Calu3 (cell line): ENCODE measurements around the gene PZP. TPM values are rescaled to one million over a fixed set of nuclear protein-coding genes. Genes with fewer than 3 reads are reported as not detected.

Experiments
- BruUV-seq: library from RNA; stranded (reverse); fragments of 400-500 nt; replicated peaks from 2 replicates; lab custom pipeline; 2021; lab: Mats Ljungman, UMichigan
- CTCF ChIA-PET: fragments of 300-600 bp; sonication (Branson Sonifier 250); formaldehyde crosslinking; loops from one replicate; lab custom pipeline; 2022; ENCODE audit warnings: antibody characterized with exemption; lab: Charles Lee
- DNase-seq: peaks from one replicate; pipeline ENCODE4 v3.0.0; 2022
- H3K27ac Mint-ChIP-seq: one replicate; pipeline ENCODE4 v1.8.0; 2022; ENCODE audit warnings: mixed read lengths; ENCODE audit not compliant: unreplicated experiment
- H3K27me3 Mint-ChIP-seq: one replicate; pipeline ENCODE4 v1.8.0; 2022; ENCODE audit warnings: mixed read lengths; ENCODE audit not compliant: unreplicated experiment
- H3K36me3 Mint-ChIP-seq: one replicate; pipeline ENCODE4 v1.8.0; 2022; ENCODE audit warnings: mild to moderate bottlenecking, moderate library complexity, mixed read lengths; ENCODE audit not compliant: insufficient read depth, unreplicated experiment
- H3K4me1 Mint-ChIP-seq: one replicate; pipeline ENCODE4 v1.8.0; 2022; ENCODE audit warnings: mild to moderate bottlenecking, low read depth, mixed read lengths; ENCODE audit not compliant: unreplicated experiment
- H3K4me3 Mint-ChIP-seq: one replicate; pipeline ENCODE4 v1.8.0; 2022; ENCODE audit warnings: mild to moderate bottlenecking, low read depth, moderate library complexity, mixed read lengths; ENCODE audit not compliant: unreplicated experiment
- H3K9me3 Mint-ChIP-seq: one replicate; pipeline ENCODE4 v1.8.0; 2022; ENCODE audit warnings: low read depth, mixed read lengths; ENCODE audit not compliant: unreplicated experiment
- intact Hi-C: fragments of 100-400 bp; cut with micrococcal nuclease; formaldehyde crosslinking; loops from one replicate; pipeline ENCODE4 v1.10.0; 2022; ENCODE audit not compliant: unreplicated experiment
- total RNA-seq: library from RNA; stranded (reverse); gene quantifications from 2 replicates; pipeline ENCODE4 v1.2.3, GENCODE V29; 2022
- TF ChIP-seq, protein P1 (sequence below): fragments of 200-600 bp; IDR thresholded peaks from one replicate; pipeline ENCODE4 v1.8.0; 2022; ENCODE audit warnings: antibody characterized with exemption; ENCODE audit not compliant: unreplicated experiment

The PZP gene
- total RNA-seq, 1 experiment from 2014 or later = not detected

- Mint-ChIP-seq H3K27me3 (no peaks in the 10 kb centered on the region), H3K4me3 (no peak overlapping the region), H3K9me3 (no peaks in the 10 kb centered on the region), H3K36me3 (no peaks in the 10 kb centered on the region), H3K4me1 (no peaks in the 10 kb centered on the region), H3K27ac (no peak overlapping the region)
- CTCF ChIA-PET = no interaction called here
- intact Hi-C loops = no loop called here
- no peak for DNase-seq
- TF ChIP-seq, protein P1, sequence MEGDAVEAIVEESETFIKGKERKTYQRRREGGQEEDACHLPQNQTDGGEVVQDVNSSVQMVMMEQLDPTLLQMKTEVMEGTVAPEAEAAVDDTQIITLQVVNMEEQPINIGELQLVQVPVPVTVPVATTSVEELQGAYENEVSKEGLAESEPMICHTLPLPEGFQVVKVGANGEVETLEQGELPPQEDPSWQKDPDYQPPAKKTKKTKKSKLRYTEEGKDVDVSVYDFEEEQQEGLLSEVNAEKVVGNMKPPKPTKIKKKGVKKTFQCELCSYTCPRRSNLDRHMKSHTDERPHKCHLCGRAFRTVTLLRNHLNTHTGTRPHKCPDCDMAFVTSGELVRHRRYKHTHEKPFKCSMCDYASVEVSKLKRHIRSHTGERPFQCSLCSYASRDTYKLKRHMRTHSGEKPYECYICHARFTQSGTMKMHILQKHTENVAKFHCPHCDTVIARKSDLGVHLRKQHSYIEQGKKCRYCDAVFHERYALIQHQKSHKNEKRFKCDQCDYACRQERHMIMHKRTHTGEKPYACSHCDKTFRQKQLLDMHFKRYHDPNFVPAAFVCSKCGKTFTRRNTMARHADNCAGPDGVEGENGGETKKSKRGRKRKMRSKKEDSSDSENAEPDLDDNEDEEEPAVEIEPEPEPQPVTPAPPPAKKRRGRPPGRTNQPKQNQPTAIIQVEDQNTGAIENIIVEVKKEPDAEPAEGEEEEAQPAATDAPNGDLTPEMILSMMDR = no peak
- BruUV-seq = no TSS peak
These were observed 78.0 kb downstream of the PZP start for GRCh38 chr12:9130244-9130643.

GRCh38 chr12:9127936-9128663 lies 80.1 kb downstream of the PZP start:
- CTCF ChIA-PET = no interaction called here

GRCh38 chr12:9127484-9127883 lies 80.7 kb downstream of the PZP start:
- Mint-ChIP-seq H3K4me1 (no peaks in the 10 kb centered on the region), H3K36me3 (no peaks in the 10 kb centered on the region), H3K27me3 (no peaks in the 10 kb centered on the region), H3K9me3 (no peaks in the 10 kb centered on the region), H3K27ac (no peak overlapping the region), H3K4me3 (no peak overlapping the region)
- intact Hi-C loops = no loop called here
- CTCF ChIA-PET = no interaction called here
- no peak for DNase-seq
- TF ChIP-seq, protein P1 = no peak
- BruUV-seq = no TSS peak

More at GRCh38 chr12:9127936-9128663, 80.1 kb downstream of the PZP start:
- intact Hi-C loops = no loop called here
- no peaks in the 10 kb centered on the region for H3K9me3 Mint-ChIP-seq
- no TSS peak for BruUV-seq
- H3K27me3 Mint-ChIP-seq = no peaks in the 10 kb centered on the region
- H3K27ac Mint-ChIP-seq = no peak overlapping the region
- DNase-seq = no peak
- H3K4me3 Mint-ChIP-seq = no peak overlapping the region
- TF ChIP-seq, protein P1 = no peak
- no peaks in the 10 kb centered on the region for H3K4me1 Mint-ChIP-seq
- H3K36me3 Mint-ChIP-seq = no peaks in the 10 kb centered on the region

GRCh38 chr12:9124383-9125031 lies 83.7 kb downstream of the PZP start:
- no peaks in the 10 kb centered on the region for H3K36me3 Mint-ChIP-seq
- no peak for DNase-seq
- no peak overlapping the region for H3K4me3 Mint-ChIP-seq
- no peaks in the 10 kb centered on the region for H3K4me1 Mint-ChIP-seq
- H3K9me3 Mint-ChIP-seq = no peaks in the 10 kb centered on the region
- H3K27ac Mint-ChIP-seq = no peak overlapping the region
- CTCF ChIA-PET = no interaction called here
- intact Hi-C loops = no loop called here
- no peaks in the 10 kb centered on the region for H3K27me3 Mint-ChIP-seq
- TF ChIP-seq, protein P1 = no peak
- BruUV-seq = no TSS peak
